Neural crest cell (in vitro differentiated cells): Measurements from ENCODE around the gene RAI1. TPM values are rescaled to one million over a fixed set of nuclear protein-coding genes. Genes with fewer than 3 reads are reported as not detected.

ENCODE experiments used
- DNase-seq: peaks from one replicate; pipeline ENCODE4 v3.0.0; 2021; ENCODE audit warnings: low read depth, mixed read lengths, low spot score
- H3K27ac Mint-ChIP-seq: one replicate; pipeline ENCODE4 v1.8.0; 2021; ENCODE audit warnings: mild to moderate bottlenecking, mixed read lengths; ENCODE audit not compliant: unreplicated experiment
- H3K27me3 Mint-ChIP-seq: 2 replicates; pipeline ENCODE4 v1.8.0; 2021; ENCODE audit warnings: low read depth, mild to moderate bottlenecking, mixed read lengths
- H3K36me3 Mint-ChIP-seq: 2 replicates; pipeline ENCODE4 v1.8.0; 2021; ENCODE audit warnings: low read depth, mild to moderate bottlenecking, mixed read lengths
- H3K4me1 Mint-ChIP-seq: 2 replicates; pipeline ENCODE4 v1.8.0; 2021; ENCODE audit warnings: mixed read lengths
- H3K4me3 Mint-ChIP-seq: one replicate; pipeline ENCODE4 v1.8.0; 2021; ENCODE audit warnings: mild to moderate bottlenecking, mixed read lengths
- H3K9me3 Mint-ChIP-seq: 2 replicates; pipeline ENCODE4 v1.8.0; 2021; ENCODE audit warnings: mixed read lengths
- CTCF ChIP-seq: fragments of 200-600 bp; sonication (generic); conservative IDR thresholded peaks from 2 replicates; pipeline ENCODE4 v1.5.0; 2021; ENCODE audit warnings: antibody characterized with exemption, mild to moderate bottlenecking
- total RNA-seq: library from RNA; stranded (reverse); gene quantifications from 2 replicates; pipeline ENCODE4 v1.2.1, GENCODE V29; 2021

RAI1 gene
- total RNA-seq, 1 donor from 2014 or later, result 54.0 TPM

DNA sequence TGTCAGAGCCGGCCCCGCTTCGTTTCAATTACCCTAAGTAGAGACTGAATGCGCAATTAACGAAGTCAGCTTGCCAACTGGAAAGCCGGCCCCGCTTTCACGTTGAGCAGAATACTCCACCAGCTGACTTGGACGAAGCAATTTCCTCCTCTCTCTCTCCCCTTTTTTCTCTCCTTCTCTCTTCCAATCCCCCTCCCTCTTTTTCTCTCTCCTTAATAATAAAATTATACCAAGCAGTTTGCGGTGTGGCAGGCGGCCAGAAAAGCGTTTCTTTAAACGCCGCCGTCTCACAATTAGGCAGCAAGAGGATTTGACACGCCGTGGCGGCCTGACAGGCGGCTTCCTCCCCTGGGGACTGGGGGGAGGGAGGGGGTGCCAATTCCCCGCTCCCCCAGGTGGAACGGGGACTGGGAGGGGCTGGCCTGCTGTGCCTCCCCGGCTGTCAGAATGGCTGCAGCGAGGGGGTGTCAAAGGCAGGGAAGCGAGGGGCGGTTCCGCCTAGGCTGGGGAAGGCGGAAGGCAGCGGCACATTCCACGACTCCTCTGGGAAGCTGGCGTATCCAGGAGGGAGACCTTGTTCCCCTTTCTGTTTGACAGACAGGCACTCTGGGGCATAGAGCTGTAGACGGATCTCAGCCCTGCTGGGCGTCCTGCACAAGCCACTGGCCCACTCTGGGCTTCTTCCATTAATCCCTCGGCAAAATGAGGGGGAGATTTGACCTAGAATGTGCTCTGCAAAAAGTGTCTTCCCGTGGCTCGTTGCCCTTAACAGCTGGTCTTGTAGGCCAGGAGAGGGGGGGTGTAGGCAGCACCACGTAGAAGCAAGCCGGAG is 102.8 kb downstream of the RAI1 start:
- Mint-ChIP-seq H3K27ac (no peak overlapping the region), H3K4me1 (peaks cover 51% of the 10 kb centered on the region), H3K36me3 (no peaks in the 10 kb centered on the region), H3K9me3 (no peaks in the 10 kb centered on the region), H3K27me3 (peaks cover 6% of the 10 kb centered on the region), H3K4me3 (peak overlapping the region; percentile 87)
- DNase-seq, result peak; percentile 17
- TF ChIP-seq CTCF, result no peak

GRCh38 chr17:17784657-17785267 is 103.5 kb downstream of the RAI1 start:
- Mint-ChIP-seq H3K4me3 (peak overlapping the region; percentile 87), H3K27me3 (peaks cover 6% of the 10 kb centered on the region), H3K36me3 (no peaks in the 10 kb centered on the region), H3K4me1 (peaks cover 57% of the 10 kb centered on the region), H3K27ac (no peak overlapping the region), H3K9me3 (no peaks in the 10 kb centered on the region)
- TF ChIP-seq CTCF, result peak; percentile 44
- DNase-seq, result no peak

GRCh38 chr17:17785407-17785806 is 104.1 kb downstream of the RAI1 start:
- H3K36me3 Mint-ChIP-seq, result no peaks in the 10 kb centered on the region
- peaks cover 6% of the 10 kb centered on the region for H3K27me3 Mint-ChIP-seq
- no peak for TF ChIP-seq CTCF
- peak overlapping the region; percentile 83 for H3K4me3 Mint-ChIP-seq
- no peak overlapping the region for H3K27ac Mint-ChIP-seq
- no peak for DNase-seq
- H3K9me3 Mint-ChIP-seq, result no peaks in the 10 kb centered on the region
- peaks cover 62% of the 10 kb centered on the region for H3K4me1 Mint-ChIP-seq

DNA sequence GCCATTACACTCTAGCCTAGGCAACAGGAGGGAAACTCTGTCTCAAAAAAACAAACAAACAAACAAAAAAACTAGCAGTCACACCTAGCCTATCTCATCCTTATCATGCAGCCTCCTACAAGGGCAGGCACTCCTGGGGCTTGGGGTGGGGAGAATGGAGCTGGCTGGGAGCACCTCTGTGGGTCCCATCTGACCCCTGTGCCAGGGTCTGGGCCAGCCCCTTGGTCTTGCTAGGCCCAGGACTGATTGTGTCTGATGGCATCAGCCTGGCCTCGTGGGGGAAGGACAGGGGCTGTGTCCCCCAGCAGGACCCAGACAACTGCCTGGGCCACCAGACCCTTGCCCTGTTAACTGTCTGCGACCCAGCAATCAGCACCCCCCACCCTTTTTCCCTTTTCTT is 105.7 kb downstream of the RAI1 start:
- peaks cover 64% of the 10 kb centered on the region for H3K4me1 Mint-ChIP-seq
- peak overlapping the region; percentile 47 for H3K4me3 Mint-ChIP-seq
- no peaks in the 10 kb centered on the region for H3K36me3 Mint-ChIP-seq
- H3K9me3 Mint-ChIP-seq, result no peaks in the 10 kb centered on the region
- DNase-seq, result no peak
- no peak for TF ChIP-seq CTCF
- peak overlapping the region; percentile 50 for H3K27ac Mint-ChIP-seq
- H3K27me3 Mint-ChIP-seq, result peaks cover 2% of the 10 kb centered on the region

DNA sequence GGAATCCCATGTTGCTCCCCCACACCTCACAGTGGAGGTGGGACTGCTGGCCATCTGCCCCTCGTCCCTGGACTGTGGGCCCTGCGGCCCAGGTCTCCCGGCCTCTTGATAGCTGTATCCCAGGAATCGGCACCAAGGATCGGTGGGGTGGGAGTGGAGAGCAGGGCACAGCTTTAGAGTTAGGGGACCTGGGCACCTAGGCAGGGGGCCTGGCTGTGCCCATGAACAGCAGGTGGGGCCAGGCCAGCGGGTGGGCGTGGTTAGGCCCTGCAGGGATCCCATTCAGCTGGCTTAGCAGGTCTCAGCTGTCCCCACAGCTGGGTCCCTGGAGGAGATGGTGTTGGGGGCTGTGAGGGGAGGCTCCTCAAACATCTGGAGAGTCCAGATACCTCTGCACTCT is 106.3 kb downstream of the RAI1 start:
- no peak overlapping the region for H3K4me3 Mint-ChIP-seq
- peaks cover 2% of the 10 kb centered on the region for H3K27me3 Mint-ChIP-seq
- no peaks in the 10 kb centered on the region for H3K36me3 Mint-ChIP-seq
- peaks cover 69% of the 10 kb centered on the region for H3K4me1 Mint-ChIP-seq
- H3K27ac Mint-ChIP-seq, result no peak overlapping the region
- H3K9me3 Mint-ChIP-seq, result no peaks in the 10 kb centered on the region
- DNase-seq, result no peak
- no peak for TF ChIP-seq CTCF
